Heart left ventricle (tissue), 16 donors: ENCODE measurements around the gene CACNA1C. TPM values are rescaled to one million over a fixed set of nuclear protein-coding genes. Genes with fewer than 3 reads are reported as not detected.

Experiments used
- ATAC-seq, 4 donors: fragments of 200-7000 bp; cut with Tn5 transposase; one replicate each; pipeline ENCODE4 v1.9.1; 2020 to 2022; ENCODE audit warnings: moderate library complexity in 4 of 4, mild to moderate bottlenecking in 3 of 4, moderate number of reproducible peaks in 1 of 4
- DNase-seq, 5 donors: peaks; one replicate each; pipeline ENCODE4 v3.0.0-alpha.2; 2020
- H3K27ac ChIP-seq, 12 donors: fragments of 200-600 bp; sonication (generic) in 4 of 12; one replicate each; pipeline versions ENCODE4 v1.5.0 to v1.8.0; 2016 to 2022; ENCODE audit warnings: mild to moderate bottlenecking in 2 of 12
- H3K27me3 ChIP-seq, 9 donors: fragments of 200-600 bp; sonication (generic) in 2 of 9; one replicate each; pipeline versions ENCODE4 v1.5.1 to v1.8.0; 2016 to 2022; ENCODE audit warnings: mild to moderate bottlenecking in 3 of 9
- H3K36me3 ChIP-seq, 9 donors: fragments of 200-600 bp; sonication (generic) in 2 of 9; one replicate each; pipeline versions ENCODE4 v1.5.0 to v1.8.0; 2018 to 2022; ENCODE audit warnings: mild to moderate bottlenecking in 2 of 9
- H3K4me1 ChIP-seq, 12 donors: fragments of 200-600 bp; sonication (generic) in 4 of 12; one replicate each; pipeline versions ENCODE4 v1.5.0 to v1.8.0; 2016 to 2022; ENCODE audit warnings: mild to moderate bottlenecking in 3 of 12
- H3K4me3 ChIP-seq, 12 donors: fragments of 200-600 bp; sonication (generic) in 4 of 12; one replicate each; pipeline versions ENCODE4 v1.5.0 to v1.8.0; 2017 to 2022; ENCODE audit warnings: mild to moderate bottlenecking in 9 of 12, moderate library complexity in 4 of 12
- H3K9me3 ChIP-seq, 12 donors: fragments of 200-600 bp; sonication (generic) in 4 of 12; one replicate each; pipeline versions ENCODE4 v1.5.0 to v1.8.0; 2016 to 2022; ENCODE audit warnings: mild to moderate bottlenecking in 1 of 12
- CTCF ChIP-seq, 12 donors: fragments of 200-600 bp; sonication (generic) in 4 of 12; IDR thresholded peaks; one replicate each; pipeline versions ENCODE4 v1.5.0 to v1.8.0; 2018 to 2022; ENCODE audit warnings: antibody characterized with exemption in 12 of 12, mild to moderate bottlenecking in 5 of 12
- POLR2A ChIP-seq, 2 donors: fragments of 450-650 bp; IDR thresholded peaks; one replicate each; pipeline ENCODE4 v1.6.1; 2017; ENCODE audit warnings: antibody characterized with exemption in 2 of 2, mild to moderate bottlenecking in 2 of 2, moderate library complexity in 2 of 2
- WGBS, 4 donors: extraction: QIAGEN DNeasy Blood & Tissue Kit in 2 of 4; methylation state at CpG; one replicate each; pipeline versions ENCODE4 v1.1.5 to v1.1.7; 2013 to 2018; 5-methylcytosine and 5-hydroxymethylcytosine counted together
- intact Hi-C, 10 donors: fragments of 100-400 bp; cut with DNase I; formaldehyde crosslinking; loops; one replicate each; pipeline versions ENCODE4 v1.11.1 to v1.14.2; 2022
- polyA plus RNA-seq, 2 donors: library from polyadenylated mRNA; stranded (reverse); fragments of 200-250 nt; gene quantifications; one replicate each; pipeline ENCODE4 v1.2.3, GENCODE V29; 2013
- total RNA-seq, 9 donors: library from RNA; depleted of rRNA in 2 of 9; stranded (reverse); fragments of >200 nt in 2 of 9; fragmentation: NEBNext Ultra II Directional in 3 of 9; extraction: Animal tissue kit (Norgen Biotek cat#: 25700) in 3 of 9; gene quantifications; one replicate each; pipeline versions ENCODE4 v1.1.0 to v1.2.4, GENCODE V29; 2016 to 2023
- donor health status: ischemic (EF 13 %, LVEDD 7.1; RV severe dilation, severe dysfunction).
- donor health status: healthy with polysubstance abuse.
- donor health status: DM: no; HTN: yes; CAD: no.
- donor health status: DM: no; HTN: no; CAD: no.
- donor health status: ischemic (EF 25% LVEDD 6.9; RV normal size, moderate dysfunction).
- donor health status: ischemic (EF 25% LVEDD 5.7; RV mildly dilated, moderate dysfunction).
- donor health status: healthy.
- donor health status: DM: yes; HTN: yes; CAD: no.
- donor health status: ischemic (EF 35%, LVEDD 5.7; RV mildly dilated, moderate dysfunction).
- donor health status: nonischemic (EF 11% LVEDD 7.7; RV severe dilation, severe dysfunction).
- donor health status: DM: yes; HTN: yes; CAD: no.
- donor health status: PGD.
- donor health status: ischemic (EF 29% LVEDD 5.4; RV normal size, mild dysfunction).
- donor health status: nonischemic (EF 23%, LVEDD 6.1; RV moderate dilation, normal function).

Gene CACNA1C
- total and polyA plus RNA-seq, 11 donors: 41.9 to 196 (median 164) TPM

DNA sequence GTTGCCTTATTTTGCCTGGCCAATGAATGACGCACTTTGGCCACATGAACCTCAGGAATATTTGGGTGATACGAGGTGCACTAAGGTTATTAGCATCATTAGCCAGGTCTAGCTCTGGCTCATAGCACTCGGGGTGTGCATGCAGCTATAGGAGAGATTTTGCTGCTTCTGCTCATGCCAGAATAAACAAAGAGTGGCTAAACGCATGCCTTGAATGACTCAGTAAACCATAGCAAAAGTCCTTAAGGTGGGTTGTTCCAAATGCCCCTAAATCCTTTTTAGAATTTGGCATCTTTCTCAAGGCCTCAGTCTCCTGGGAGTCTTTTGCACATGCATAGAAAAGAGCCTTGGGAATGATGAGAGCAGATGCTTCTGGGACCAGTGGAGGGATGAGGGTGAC is 398.2 kb downstream of the CACNA1C start:
- Histone ChIP-seq H3K27me3 (no peaks in the 10 kb centered on the region), H3K4me1 (peaks cover 0 to 35% (median 13%) of the 10 kb centered on the region in 12 donors), H3K9me3 (no peaks in the 10 kb centered on the region), H3K27ac (peak overlapping the region in 6 of 12 donors; percentile 19 to 67 (median 40)), H3K36me3 (peaks cover 0 to 38% (median 4%) of the 10 kb centered on the region in 9 donors), H3K4me3 (peak overlapping the region in 1 of 12 donors; percentile 36)
- 56 to 77% (median 61%) methylated on average over 3 to 4 of the region's 4 CpGs for WGBS, 4 donors
- no peak for ATAC-seq
- TF ChIP-seq POLR2A (IDR thresholded peaks at IDR 0.05): no peak
- no peak for TF ChIP-seq CTCF (IDR thresholded peaks at IDR 0.05)
- DNase-seq: no peak
- intact Hi-C loops: loop anchor here in 1 of 10 donors (5.0 kb wide), 1 partner anchor 51 kb away; no protein-coding TSS in a partner anchor

DNA sequence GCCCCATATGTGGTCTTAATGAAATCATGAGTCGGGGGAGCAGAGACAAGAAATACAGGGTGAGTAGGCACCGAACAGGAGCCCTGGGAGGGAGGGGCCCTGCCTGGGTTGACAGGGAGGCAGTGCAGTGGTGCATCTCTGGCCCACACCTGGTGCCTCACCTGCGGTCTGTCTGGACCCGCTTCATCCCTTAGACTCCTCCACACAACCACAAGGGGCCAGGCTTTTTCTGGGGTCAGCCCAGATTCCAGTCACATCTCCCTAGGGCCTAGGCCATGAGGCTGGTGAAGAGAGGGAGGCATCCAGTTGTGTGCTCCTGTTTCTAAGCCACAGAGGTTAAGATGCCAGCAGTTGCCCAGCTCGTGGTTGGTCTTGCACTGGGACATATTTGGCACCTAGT is 398.7 kb downstream of the CACNA1C start:
- no peaks in the 10 kb centered on the region for H3K9me3 ChIP-seq
- H3K4me3 ChIP-seq: no peak overlapping the region
- intact Hi-C loops: loop anchor here in 1 of 10 donors (5.0 kb wide), 1 partner anchor 51 kb away; no protein-coding TSS in a partner anchor

GRCh38 chr12:2453076-2453760 is 400.4 kb downstream of the CACNA1C start:
- no peak for TF ChIP-seq CTCF (IDR thresholded peaks at IDR 0.05)
- TF ChIP-seq POLR2A (IDR thresholded peaks at IDR 0.05): no peak
- 85 to 91% (median 86%) methylated on average over 15 of the region's 15 CpGs for WGBS, 4 donors
- H3K9me3 ChIP-seq: no peaks in the 10 kb centered on the region
- H3K36me3 ChIP-seq: peaks cover 0 to 52% (median 4%) of the 10 kb centered on the region in 9 donors
- H3K4me3 ChIP-seq: no peak overlapping the region
- no peaks in the 10 kb centered on the region for H3K27me3 ChIP-seq
- H3K4me1 ChIP-seq: peaks cover 4 to 52% (median 23%) of the 10 kb centered on the region in 12 donors
- ATAC-seq: no peak
- no peak overlapping the region for H3K27ac ChIP-seq
- intact Hi-C loops: loop anchor here in 1 of 10 donors (5.0 kb wide), 1 partner anchor 49 kb away; no protein-coding TSS in a partner anchor
- DNase-seq: no peak

More for the DNA sequence above, 398.7 kb downstream of the CACNA1C start:
- H3K4me1 ChIP-seq: peaks cover 0 to 40% (median 14%) of the 10 kb centered on the region in 12 donors
- H3K27me3 ChIP-seq: no peaks in the 10 kb centered on the region
- H3K36me3 ChIP-seq: peaks cover 0 to 43% (median 4%) of the 10 kb centered on the region in 9 donors
- no peak for TF ChIP-seq POLR2A (IDR thresholded peaks at IDR 0.05)
- TF ChIP-seq CTCF (IDR thresholded peaks at IDR 0.05): no peak
- WGBS, 4 donors: 80 to 88% (median 87%) methylated on average over 5 of the region's 5 CpGs
- DNase-seq (no peak), ATAC-seq (peak in 1 of 4 donors; percentile 8)
- H3K27ac ChIP-seq: peak overlapping the region in 4 of 12 donors; percentile 2 to 67 (median 34)

DNA sequence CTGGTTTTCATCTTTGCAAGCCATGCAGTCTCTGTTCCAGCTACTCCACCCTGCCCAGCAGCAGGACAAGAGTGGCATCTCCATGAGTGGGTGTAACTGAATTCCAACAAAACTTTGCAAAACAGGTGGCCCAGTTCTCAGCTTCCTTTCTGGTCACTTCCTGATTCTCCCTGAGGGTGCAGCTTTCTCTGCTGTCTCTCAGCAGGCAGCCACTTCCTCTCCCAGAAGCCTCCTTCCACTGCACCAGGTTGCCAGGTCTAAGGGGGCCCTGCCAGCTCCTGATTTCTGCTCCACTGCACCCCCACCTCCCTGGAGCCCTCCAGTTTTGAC is 400.9 kb downstream of the CACNA1C start:
- no peaks in the 10 kb centered on the region for H3K9me3 ChIP-seq
- no peak overlapping the region for H3K4me3 ChIP-seq
- no peak for DNase-seq
- TF ChIP-seq POLR2A (IDR thresholded peaks at IDR 0.05) (no peak), CTCF (IDR thresholded peaks at IDR 0.05) (no peak)
- no peaks in the 10 kb centered on the region for H3K27me3 ChIP-seq
- peaks cover 0 to 57% (median 4%) of the 10 kb centered on the region in 9 donors for H3K36me3 ChIP-seq
- no peak for ATAC-seq
- peaks cover 4 to 53% (median 23%) of the 10 kb centered on the region in 12 donors for H3K4me1 ChIP-seq
- H3K27ac ChIP-seq: peak overlapping the region in 1 of 12 donors; percentile 27
- intact Hi-C loops: loop anchor here in 1 of 10 donors (5.0 kb wide), 1 partner anchor 49 kb away; no protein-coding TSS in a partner anchor
